ENCODE measurements around the gene G3BP2.

The G3BP2 gene

DNA sequence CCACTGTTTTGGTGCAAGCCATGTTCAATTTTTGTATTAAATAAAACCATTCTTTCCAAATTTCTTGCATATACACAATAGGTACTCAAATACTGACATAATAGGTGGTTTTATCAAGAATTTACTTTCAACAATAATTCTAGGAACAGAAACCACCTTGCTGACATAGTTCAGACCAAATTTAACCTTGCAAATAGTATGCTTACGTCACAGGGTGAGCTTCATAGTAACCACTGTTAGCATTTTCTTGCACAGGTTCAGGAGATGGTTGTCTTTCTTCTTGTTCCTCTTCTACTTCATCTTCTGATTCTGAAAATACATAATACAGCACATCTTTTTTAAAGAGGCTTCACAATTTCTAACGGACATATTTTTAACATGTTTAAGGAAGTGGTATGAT lies 17.6 kb downstream of the G3BP2 start:
- DNase-seq (ENCODE audit: insufficient read length, low spot score) (no peak), FAIRE-seq (peak; percentile 21)
- TF ChIP-seq, protein P1, sequence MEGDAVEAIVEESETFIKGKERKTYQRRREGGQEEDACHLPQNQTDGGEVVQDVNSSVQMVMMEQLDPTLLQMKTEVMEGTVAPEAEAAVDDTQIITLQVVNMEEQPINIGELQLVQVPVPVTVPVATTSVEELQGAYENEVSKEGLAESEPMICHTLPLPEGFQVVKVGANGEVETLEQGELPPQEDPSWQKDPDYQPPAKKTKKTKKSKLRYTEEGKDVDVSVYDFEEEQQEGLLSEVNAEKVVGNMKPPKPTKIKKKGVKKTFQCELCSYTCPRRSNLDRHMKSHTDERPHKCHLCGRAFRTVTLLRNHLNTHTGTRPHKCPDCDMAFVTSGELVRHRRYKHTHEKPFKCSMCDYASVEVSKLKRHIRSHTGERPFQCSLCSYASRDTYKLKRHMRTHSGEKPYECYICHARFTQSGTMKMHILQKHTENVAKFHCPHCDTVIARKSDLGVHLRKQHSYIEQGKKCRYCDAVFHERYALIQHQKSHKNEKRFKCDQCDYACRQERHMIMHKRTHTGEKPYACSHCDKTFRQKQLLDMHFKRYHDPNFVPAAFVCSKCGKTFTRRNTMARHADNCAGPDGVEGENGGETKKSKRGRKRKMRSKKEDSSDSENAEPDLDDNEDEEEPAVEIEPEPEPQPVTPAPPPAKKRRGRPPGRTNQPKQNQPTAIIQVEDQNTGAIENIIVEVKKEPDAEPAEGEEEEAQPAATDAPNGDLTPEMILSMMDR (IDR thresholded peaks at IDR 0.05; ENCODE audit: insufficient read depth, missing control alignments): no peak

DNA sequence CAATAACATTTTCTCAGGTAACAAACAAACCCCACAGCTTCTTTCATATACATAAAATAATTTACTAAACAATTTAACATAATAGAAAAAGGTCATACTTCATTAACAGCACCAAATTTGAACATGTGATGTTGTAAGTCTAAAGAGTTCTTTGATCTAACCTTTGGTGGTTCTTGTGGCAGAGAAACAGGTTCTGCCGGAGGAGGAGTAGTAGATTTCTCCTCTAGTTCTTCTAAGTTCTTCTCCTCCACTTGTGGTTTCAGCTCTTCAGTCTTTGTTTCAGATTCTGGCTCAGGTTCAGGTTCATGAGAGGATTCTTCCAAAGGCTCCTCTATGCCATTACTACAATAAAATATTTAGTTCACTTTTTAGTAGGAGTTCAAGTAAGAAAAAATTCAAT lies 18.3 kb downstream of the G3BP2 start:
- FAIRE-seq: no peak
- DNase-seq (ENCODE audit: insufficient read length, low spot score): no peak
- TF ChIP-seq, protein P1 (IDR thresholded peaks at IDR 0.05; ENCODE audit: insufficient read depth, missing control alignments): no peak

GRCh38 chr4:75653845-75654503 lies 19.2 kb downstream of the G3BP2 start:
- TF ChIP-seq, protein P1 (IDR thresholded peaks at IDR 0.05; ENCODE audit: insufficient read depth, missing control alignments): peak; percentile 42
- peak; percentile 25 for FAIRE-seq
- DNase-seq (ENCODE audit: insufficient read length, low spot score): no peak

GRCh38 chr4:75644095-75644494 lies 29.1 kb downstream of the G3BP2 start:
- TF ChIP-seq, protein P1 (IDR thresholded peaks at IDR 0.05; ENCODE audit: insufficient read depth, missing control alignments): no peak
- FAIRE-seq (no peak), DNase-seq (ENCODE audit: insufficient read length, low spot score) (no peak)

- DNase-seq (ENCODE audit: insufficient read length, low spot score): no peak
- TF ChIP-seq, protein P1 (IDR thresholded peaks at IDR 0.05; ENCODE audit: insufficient read depth, missing control alignments): no peak
- no peak for FAIRE-seq
These were observed 29.6 kb downstream of the G3BP2 start for GRCh38 chr4:75643651-75644050.

- TF ChIP-seq, protein P1 (IDR thresholded peaks at IDR 0.05; ENCODE audit: insufficient read depth, missing control alignments): no peak
- no peak for FAIRE-seq
- DNase-seq (ENCODE audit: insufficient read length, low spot score): no peak
These were observed 34.0 kb downstream of the G3BP2 start for GRCh38 chr4:75639124-75639695.

GRCh38 chr4:75637827-75638226 lies 35.4 kb downstream of the G3BP2 start:
- TF ChIP-seq, protein P1 (IDR thresholded peaks at IDR 0.05; ENCODE audit: insufficient read depth, missing control alignments): no peak
- FAIRE-seq (no peak), DNase-seq (ENCODE audit: insufficient read length, low spot score) (no peak)
